HCEC 1CT (cell line): Measurements from ENCODE around the gene LRRC75A.
A peak's percentile ranks its signal among the peaks of the same experiment; 100 is the strongest.

Experiments
- DNase-seq: peaks from one replicate; pipeline ENCODE4 v3.0.0-alpha.2; 2017

LRRC75A gene

DNA sequence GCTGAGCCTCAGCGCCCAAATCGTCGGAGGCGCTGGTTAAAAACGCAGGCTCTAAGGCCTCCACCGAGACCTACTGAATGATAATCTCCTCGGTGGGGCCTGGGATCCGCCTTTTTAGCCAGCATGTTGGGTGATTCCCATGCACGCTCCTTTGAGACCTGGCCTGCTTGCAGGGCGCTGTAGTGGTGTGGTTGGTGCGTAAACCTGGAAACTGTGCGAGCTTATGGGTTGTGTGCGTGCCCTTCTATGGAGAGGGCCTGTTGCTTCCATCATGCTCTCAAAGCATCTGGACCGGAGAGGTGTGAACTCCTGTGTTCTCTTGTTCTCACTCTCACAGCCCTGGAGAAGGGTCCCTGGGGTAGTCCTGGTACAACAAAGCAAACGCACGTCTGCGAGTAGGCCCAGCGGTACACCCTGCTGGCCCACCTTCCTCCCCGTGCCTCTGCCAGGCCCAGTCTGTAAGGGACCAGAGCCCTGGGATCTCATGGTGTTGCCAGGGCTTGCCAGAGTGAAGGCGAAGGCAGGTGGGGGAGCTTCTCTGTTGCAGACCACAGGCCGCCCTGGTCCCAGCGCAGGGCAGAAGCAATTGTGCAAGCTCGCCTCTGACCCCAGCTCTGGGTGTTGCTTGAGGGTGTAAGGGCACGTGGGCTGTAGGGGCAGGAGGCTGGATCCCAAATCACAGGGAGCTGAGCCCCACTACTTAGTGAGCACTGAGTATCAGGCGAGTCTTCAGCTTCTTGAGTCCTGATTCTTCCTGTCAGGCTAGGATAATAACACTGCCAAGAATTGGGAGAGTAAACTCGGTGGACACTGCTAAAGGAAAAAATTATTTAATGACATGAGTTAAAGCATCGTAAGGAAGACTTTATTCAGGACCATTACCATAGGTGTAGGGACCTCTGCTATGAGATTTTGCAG lies 879 bp upstream of the LRRC75A start:
- no peak for DNase-seq

DNA sequence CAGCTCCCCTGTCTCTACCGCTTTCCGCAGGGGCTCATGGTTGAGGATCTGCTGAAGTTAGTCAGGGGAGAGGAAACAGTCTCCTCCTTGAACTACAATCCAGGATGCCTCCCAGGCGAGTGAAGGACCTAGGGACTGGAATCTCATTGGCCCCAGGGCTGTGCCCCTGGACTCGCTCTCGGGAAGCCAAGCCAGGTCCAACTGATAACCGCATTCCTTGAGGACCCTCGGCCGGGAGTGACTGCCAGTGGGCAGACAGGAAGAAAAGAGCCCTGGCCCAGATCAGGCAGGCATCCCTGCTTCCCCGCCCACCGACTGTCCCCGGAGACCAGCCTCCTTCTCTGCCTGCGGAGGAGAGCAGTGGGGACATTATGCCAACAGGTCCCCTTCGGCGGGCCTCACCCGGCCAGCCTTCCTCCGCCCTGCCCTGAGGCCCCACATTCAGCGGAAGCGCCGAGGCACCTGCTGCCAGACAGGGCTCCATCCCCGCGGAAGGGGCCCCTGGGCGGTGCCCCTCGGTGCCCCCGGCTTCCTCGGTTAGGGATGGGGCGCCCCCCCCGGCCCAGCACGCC lies 776 bp downstream of the LRRC75A start:
- no peak for DNase-seq

DNA sequence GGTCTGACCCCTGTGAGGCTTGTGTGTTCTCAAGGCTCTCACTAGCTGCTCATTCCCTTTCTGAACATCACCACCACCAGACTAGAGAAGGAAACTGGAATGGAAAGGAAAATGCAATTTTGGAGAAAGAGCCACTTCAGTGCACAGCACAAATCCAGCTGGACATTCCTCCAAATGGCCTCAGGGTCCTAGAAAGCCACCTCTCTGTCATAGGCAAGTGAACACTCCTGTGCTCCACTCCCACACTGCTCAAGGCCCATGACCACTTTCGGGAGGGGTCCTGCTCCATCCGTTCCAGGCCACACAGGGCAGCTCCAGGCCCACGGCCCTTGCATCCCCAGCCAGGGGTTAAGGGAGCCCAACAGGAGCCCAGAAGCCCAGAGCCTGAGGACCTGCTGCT lies 2.6 kb downstream of the LRRC75A start:
- no peak for DNase-seq

DNA sequence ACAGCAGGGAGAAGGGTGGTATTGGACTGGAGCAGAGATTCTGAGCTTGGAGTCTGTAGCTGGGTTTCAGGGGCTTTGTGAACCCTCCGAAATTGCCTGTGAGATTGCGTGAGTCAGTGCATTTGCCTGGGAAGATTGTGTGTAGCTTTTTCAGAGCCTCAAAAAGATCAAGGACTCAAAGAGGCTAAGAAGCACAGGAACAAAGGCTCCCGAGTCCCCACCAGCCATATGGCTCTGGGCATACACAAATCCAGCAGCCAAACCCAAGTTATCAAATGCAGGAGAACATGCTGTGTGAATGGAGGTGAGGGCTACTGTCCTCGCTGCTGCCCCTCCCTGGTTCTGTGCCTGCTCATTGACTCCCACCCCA lies 3.0 kb downstream of the LRRC75A start:
- DNase-seq = no peak

DNA sequence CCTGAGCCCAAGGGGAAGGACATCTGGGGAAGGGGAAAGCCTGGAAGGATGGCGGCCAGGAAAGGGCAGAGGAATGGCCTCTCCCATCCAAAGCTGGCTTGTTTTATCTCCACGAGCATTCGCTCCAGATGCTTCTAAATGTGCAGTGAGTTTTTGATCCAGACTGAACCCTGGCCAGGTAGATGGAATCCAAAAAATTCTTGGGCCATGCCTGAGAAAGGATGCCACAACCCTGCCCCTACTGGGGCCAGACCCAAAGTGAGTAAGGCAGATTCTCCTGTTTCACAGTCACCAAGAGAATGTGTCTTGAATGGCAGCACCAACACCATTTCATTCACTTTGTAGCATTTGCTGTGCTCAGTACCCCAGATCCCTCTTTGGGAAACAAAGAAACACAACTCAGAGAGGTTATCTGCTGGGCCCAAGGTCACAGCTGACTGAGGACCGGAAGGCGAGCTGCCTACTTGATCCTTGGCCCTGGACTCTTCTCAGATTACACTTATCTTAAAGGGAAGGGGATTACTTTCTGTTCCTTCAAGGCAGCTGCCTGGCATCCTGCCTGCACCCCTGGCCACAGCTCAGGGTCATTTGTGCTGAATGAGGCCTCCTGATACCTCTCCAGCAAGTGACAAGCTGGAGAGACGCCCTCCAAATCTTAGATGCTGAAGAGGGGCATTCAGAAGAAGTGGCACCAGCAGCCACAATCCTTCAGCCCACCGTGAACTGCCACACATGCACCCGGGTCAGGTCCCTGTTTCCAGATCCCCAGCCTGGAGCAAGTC lies 3.6 kb downstream of the LRRC75A start:
- DNase-seq = no peak

- peak; percentile 8 for DNase-seq
Measured at GRCh38 chr17:16486373-16487250, 5.4 kb downstream of the LRRC75A start.

GRCh38 chr17:16484445-16485175 lies 7.4 kb downstream of the LRRC75A start:
- DNase-seq = no peak

DNA sequence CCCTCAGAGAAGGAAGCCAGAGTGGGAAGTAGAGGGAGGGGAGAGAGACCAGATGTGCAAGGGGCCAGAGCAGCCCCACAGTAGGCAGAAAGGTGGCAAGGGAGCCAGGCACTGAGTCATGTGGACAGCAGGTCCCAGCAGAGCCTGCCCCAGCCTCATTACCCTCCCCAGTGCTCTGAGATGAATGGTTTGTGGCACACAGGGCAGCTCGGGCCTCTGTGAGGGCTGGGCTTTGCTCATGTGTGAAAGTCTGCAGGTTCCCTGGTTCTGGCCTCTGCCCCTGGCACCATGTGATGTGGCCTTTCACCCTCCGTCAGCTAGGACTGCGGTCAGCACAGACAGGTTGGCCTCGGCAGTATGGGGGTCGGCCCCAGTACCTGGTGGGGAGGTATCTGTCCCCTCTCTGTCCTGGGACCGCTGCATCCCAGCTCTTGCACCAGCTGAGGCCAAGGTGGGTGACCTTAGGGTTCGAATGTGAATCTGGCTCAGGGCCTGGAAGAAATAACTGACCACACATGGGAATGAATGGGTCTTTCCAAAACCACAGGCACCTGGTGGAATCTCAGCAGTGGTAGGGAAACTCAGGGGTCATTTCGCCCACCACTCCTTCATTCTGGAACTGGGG lies 8.9 kb downstream of the LRRC75A start:
- DNase-seq = no peak

GRCh38 chr17:16482253-16482652 lies 9.7 kb downstream of the LRRC75A start:
- DNase-seq = no peak

DNA sequence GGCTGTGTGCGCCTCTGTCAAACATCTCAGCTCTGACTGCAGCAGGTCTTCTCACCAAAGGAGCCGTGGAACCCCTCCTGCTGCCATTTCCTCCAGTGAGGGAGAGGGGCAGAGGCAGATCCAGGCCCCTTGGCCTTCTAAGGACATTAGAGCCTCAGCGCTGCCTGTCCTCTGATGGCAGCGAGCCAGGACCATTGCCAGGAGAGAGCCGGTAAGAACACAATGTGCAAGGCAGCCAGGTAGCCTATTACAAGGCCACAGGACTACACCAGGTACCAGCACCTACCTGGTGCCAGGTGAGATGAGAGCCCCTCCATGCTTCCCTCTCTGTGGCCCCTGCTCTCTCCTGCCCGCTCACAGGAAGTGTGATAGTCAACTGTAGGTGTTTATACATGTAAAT lies 11.0 kb downstream of the LRRC75A start:
- DNase-seq = no peak

- DNase-seq = no peak
Measured at GRCh38 chr17:16479264-16479663, 12.7 kb downstream of the LRRC75A start.

DNA sequence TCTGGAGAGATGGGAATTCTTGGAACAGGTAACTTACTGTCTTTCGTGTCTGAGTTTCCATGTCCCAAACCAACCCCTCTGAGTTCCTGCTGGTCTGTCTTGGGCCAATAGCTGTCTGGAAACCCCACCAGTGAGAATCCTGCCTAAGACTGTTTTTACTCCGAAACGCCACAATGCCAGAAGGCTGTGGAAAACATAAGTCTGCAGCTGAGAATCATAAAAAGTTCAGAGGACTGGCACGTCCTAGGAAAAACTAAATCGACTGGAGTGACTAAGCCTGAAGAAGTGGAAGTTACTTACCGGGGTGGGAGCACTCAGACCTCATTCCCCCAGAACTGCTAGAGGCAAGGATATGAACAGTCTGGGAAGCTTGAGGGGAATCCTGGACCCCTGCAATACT lies 13.3 kb downstream of the LRRC75A start:
- no peak for DNase-seq

DNA sequence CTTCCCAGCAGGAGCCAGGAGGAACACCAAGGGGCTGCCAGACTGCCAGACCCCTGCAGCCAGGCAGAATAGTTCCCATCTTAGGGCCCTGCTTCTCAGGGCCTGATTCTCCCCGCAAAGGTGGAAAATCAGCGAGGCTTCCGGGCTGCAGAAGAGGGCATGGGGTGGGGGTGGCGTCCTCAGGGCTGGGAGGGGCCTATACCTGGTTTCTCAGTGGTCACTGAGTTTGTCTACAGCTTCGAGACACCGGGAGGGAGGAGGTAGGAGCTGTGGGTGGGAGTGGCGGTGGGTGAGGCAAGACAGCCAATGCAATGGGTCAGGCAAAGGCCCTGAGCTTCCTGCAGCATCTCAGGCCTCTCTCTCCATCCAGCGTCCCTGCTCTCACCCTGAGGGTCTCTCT lies 14.3 kb downstream of the LRRC75A start:
- DNase-seq = no peak

GRCh38 chr17:16477255-16477654 lies 14.7 kb downstream of the LRRC75A start:
- DNase-seq = peak; percentile 89

GRCh38 chr17:16475179-16475704 lies 16.8 kb downstream of the LRRC75A start:
- DNase-seq = no peak

- DNase-seq = no peak
Measured at GRCh38 chr17:16474012-16474725, 17.8 kb downstream of the LRRC75A start.

DNA sequence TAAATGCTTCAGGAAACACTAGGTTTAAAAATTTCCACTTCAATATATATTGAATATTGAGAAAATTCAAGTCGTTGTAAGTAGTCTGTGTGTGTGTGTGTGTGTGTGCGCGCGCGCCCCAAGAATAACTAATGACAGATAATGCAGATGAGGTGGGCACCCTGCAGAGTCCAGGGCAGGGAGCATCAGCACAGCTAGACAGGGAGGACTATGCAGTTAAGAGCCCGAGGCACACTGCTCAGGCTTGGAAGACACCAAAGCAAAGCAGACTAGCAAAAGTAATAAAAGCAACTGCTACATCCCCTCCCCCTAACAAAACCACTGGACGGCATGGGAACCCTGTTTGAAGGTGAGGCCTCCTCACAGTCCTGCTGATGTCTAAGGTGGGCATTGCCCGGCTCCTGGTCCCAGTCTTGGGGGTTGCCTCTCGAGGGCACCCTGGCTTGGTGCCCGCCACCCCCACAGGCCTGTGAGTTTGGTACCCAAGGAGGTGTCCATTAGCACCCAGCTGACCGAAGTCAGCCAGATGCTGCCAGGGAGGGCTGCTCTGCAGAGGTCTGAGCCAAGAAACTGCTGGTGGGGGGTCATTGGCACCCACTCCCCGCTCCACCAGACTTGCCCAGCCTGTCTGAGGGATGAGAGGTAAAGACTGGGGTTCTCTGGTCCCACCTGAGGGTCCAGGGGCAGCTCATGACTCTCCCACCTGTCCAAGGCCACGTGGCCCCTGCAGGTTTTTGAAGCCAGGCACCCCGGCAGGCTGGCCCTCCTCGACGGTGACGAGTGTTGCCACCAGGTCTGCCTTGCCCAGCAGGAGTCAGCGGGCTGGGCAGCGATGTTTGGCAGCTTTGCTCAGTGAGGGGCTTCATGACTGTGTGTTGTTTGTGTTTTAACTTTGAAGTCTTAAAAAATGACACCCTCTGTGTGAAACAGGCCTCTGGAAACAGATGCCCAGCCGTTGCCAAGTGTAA lies 18.7 kb downstream of the LRRC75A start:
- no peak for DNase-seq

DNA sequence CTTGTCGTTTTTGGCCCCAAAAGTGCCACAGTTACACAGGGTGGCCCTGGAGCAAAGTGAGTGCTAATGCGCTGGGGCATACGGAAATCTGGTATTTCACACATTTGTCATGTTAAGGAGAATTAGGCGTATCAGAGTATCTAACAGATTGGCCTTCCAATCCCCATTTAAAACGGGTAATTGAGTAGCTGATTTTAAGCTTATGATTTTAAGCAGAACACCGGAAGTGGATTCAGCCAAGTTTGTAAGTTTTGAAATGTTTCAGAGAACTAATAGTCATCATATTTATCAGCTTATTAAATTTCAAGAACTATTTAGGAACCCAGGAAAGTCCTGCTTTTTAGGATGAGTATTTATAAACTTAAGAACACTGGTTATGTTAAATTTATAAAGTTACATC lies 19.5 kb downstream of the LRRC75A start:
- no peak for DNase-seq

DNA sequence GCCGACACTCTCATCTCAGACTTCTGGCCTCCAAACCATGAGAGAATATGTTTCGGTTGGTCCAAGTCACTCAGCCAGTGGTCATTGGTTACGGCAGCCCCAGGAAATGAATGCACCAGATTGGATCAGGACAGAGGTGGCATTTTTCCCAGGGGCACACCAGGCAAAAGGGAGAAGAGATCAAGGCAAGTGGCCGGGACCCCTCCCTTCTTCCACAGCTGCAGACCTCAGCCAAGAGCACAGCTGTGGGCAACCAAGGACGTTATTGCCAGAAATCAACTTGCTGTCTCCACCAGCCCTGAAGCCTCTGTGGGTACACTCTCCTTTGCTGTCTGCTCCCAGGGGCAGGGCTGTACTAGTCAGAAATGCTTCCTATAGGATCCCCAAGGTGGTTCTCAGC lies 20.7 kb downstream of the LRRC75A start:
- DNase-seq = no peak
